Activated B cell treated with CpG ODN at 0.5 μM for 24 hours (primary cell): ENCODE data around the gene SPATA18. TPM values are rescaled to one million over a fixed set of nuclear protein-coding genes. Genes with fewer than 3 reads are reported as not detected.

Source experiments
- ATAC-seq: fragments of 200-7000 bp; cut with Tn5 transposase; one replicate; pipeline ENCODE4 v1.10.0; 2021; ENCODE audit warnings: low read depth, mild to moderate bottlenecking, moderate library complexity
- CTCF ChIA-PET: fragments of 350-600 bp; sonication (Branson Sonifier 250); formaldehyde crosslinking; loops from one replicate; lab custom pipeline; 2021; ENCODE audit warnings: antibody characterized with exemption; lab: Charles Lee
- POLR2A ChIA-PET: fragments of 350-600 bp; sonication (Branson Sonifier 250); formaldehyde crosslinking; loops from one replicate; lab custom pipeline; 2021; ENCODE audit warnings: antibody characterized with exemption; lab: Charles Lee
- DNase-seq: peaks from one replicate; pipeline ENCODE4 v3.0.0; 2022
- H3K27ac Mint-ChIP-seq: one replicate; pipeline ENCODE4 v1.8.0; 2020; ENCODE audit warnings: mixed read lengths
- H3K27me3 Mint-ChIP-seq: one replicate; pipeline ENCODE4 v1.8.0; 2021; ENCODE audit warnings: mixed read lengths
- H3K36me3 Mint-ChIP-seq: one replicate; pipeline ENCODE4 v1.8.0; 2021; ENCODE audit warnings: low read depth, mixed read lengths
- H3K4me1 Mint-ChIP-seq: one replicate; pipeline ENCODE4 v1.8.0; 2021; ENCODE audit warnings: mixed read lengths
- H3K4me3 Mint-ChIP-seq: one replicate; pipeline ENCODE4 v1.8.0; 2020; ENCODE audit warnings: mild to moderate bottlenecking, mixed read lengths
- H3K9me3 Mint-ChIP-seq: one replicate; pipeline ENCODE4 v1.8.0; 2020; ENCODE audit warnings: mixed read lengths
- intact Hi-C: fragments of 100-400 bp; cut with micrococcal nuclease; formaldehyde crosslinking; loops from one replicate; pipeline ENCODE4 v1.15.1; 2024
- total RNA-seq: library from RNA; stranded (reverse); gene quantifications from 2 replicates; pipeline ENCODE4 v1.2.3, GENCODE V29; 2022
- TF ChIP-seq, protein P1 (sequence below): fragments of 200-600 bp; IDR thresholded peaks from one replicate; pipeline ENCODE4 v1.8.0; 2022; ENCODE audit warnings: antibody characterized with exemption, mild to moderate bottlenecking

Gene SPATA18
- total RNA-seq, 1 donor from 2014 or later: 2.8 TPM

GRCh38 chr4:52036886-52037530 lies 14.1 kb upstream of the SPATA18 start:
- no peaks in the 10 kb centered on the region for H3K9me3 Mint-ChIP-seq
- peaks cover 1% of the 10 kb centered on the region for H3K36me3 Mint-ChIP-seq
- CTCF ChIA-PET: interaction anchor here (1.2 kb wide), 1 partner anchor 11 kb away, joined by 3 read pairs; no protein-coding TSS in a partner anchor
- H3K4me1 Mint-ChIP-seq: peaks cover 24% of the 10 kb centered on the region
- POLR2A ChIA-PET: interaction anchor here (1.1 to 1.7 kb wide), 3 partner anchors 16 to 676 kb away, joined by 3 to 14 read pairs (median 5); partner anchors contain the start of gene DCUN1D4
- intact Hi-C loops: loop anchor here (5.0 kb wide), 1 partner anchor 825 kb away; the partner anchor contains the start of gene RASL11B
- DNase-seq (no peak), ATAC-seq (no peak)
- peak overlapping the region; percentile 81 for H3K4me3 Mint-ChIP-seq
- H3K27me3 Mint-ChIP-seq: peaks cover 14% of the 10 kb centered on the region
- TF ChIP-seq, protein P1, sequence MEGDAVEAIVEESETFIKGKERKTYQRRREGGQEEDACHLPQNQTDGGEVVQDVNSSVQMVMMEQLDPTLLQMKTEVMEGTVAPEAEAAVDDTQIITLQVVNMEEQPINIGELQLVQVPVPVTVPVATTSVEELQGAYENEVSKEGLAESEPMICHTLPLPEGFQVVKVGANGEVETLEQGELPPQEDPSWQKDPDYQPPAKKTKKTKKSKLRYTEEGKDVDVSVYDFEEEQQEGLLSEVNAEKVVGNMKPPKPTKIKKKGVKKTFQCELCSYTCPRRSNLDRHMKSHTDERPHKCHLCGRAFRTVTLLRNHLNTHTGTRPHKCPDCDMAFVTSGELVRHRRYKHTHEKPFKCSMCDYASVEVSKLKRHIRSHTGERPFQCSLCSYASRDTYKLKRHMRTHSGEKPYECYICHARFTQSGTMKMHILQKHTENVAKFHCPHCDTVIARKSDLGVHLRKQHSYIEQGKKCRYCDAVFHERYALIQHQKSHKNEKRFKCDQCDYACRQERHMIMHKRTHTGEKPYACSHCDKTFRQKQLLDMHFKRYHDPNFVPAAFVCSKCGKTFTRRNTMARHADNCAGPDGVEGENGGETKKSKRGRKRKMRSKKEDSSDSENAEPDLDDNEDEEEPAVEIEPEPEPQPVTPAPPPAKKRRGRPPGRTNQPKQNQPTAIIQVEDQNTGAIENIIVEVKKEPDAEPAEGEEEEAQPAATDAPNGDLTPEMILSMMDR: no peak
- H3K27ac Mint-ChIP-seq: no peak overlapping the region

DNA sequence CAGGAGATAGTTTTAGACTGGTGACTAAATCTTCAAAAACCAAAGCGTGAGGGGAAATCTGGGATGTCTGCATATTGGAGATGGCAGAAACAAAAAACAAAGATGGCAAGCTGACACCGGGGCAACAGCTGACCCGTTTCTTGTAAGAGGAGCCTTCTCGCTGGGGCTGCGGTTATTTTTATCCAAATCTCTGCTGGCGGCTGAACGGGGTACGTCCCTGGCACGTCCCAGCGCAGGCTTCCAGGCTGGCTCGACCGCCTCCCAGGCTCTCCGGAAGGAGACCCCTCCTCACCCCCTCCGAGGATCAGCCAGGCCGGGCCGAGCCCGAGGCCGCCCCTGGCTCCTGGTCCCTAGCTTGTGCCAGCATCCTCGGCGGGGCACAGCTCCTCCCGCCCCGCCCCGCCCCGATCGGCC lies 13.4 kb upstream of the SPATA18 start:
- peaks cover 24% of the 10 kb centered on the region for H3K4me1 Mint-ChIP-seq
- peak overlapping the region; percentile 81 for H3K4me3 Mint-ChIP-seq
- no peaks in the 10 kb centered on the region for H3K9me3 Mint-ChIP-seq
- intact Hi-C loops: loop anchor here (1.0 to 5.0 kb wide), 3 partner anchors 14 to 825 kb away; partner anchors contain the start of genes RASL11B and SPATA18
- ATAC-seq: peak; percentile 56
- peaks cover 19% of the 10 kb centered on the region for H3K27me3 Mint-ChIP-seq
- CTCF ChIA-PET: interaction anchor here (1.2 kb wide), 1 partner anchor 11 kb away, joined by 3 read pairs; no protein-coding TSS in a partner anchor
- POLR2A ChIA-PET: interaction anchor here (1.1 to 1.7 kb wide), 4 partner anchors 13 to 675 kb away, joined by 3 to 14 read pairs (median 5); partner anchors contain the start of genes DCUN1D4 and SPATA18
- no peaks in the 10 kb centered on the region for H3K36me3 Mint-ChIP-seq
- H3K27ac Mint-ChIP-seq: peak overlapping the region; percentile 64
- no peak for DNase-seq
- TF ChIP-seq, protein P1: no peak

GRCh38 chr4:52038103-52038912 lies 12.8 kb upstream of the SPATA18 start, which contains the start of gene SGCB:
SGCB (minus strand) TSS chr4:52038299; CDS start chr4:52038259, 40 bp downstream.
- Mint-ChIP-seq H3K27me3 (peaks cover 25% of the 10 kb centered on the region), H3K4me1 (peaks cover 24% of the 10 kb centered on the region), H3K4me3 (peak within 1 kb of the TSS; percentile 85), H3K9me3 (no peaks in the 10 kb centered on the region), H3K36me3 (no peaks in the 10 kb centered on the region), H3K27ac (peak within 1 kb of the TSS; percentile 64)
- intact Hi-C loops: loop anchor here (1.0 to 5.0 kb wide), 3 partner anchors 13 to 824 kb away; partner anchors contain the start of genes RASL11B and SPATA18
- ATAC-seq (peak; percentile 95), DNase-seq (peak; percentile 75)
- ChIA-PET POLR2A (interaction anchor here (1.1 to 1.7 kb wide), 4 partner anchors 13 to 674 kb away, joined by 3 to 14 read pairs (median 5); partner anchors contain the start of genes DCUN1D4 and SPATA18), CTCF (interaction anchor here (1.2 kb wide), 1 partner anchor 12 kb away, joined by 3 read pairs; no protein-coding TSS in a partner anchor)
- TF ChIP-seq, protein P1: no peak

DNA sequence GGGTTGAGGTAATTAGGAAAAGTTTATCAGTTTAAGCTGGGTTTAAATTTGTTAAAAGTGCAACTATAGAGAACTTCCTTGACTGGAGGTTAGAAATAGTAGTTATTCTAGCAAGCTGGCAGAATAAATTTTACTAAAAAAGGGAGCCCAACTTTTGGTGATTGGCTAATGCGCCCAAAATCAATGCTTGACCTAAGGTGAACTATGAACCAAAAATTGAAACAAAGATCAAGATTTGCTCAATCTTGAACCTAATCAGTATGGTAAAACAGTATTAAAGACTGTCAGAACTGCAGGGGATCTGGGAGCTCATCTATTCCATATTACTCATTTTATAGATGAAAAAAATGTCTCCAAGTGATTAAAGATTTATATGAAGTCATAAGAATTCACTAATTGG lies 6.1 kb upstream of the SPATA18 start:
- CTCF ChIA-PET: no interaction called here
- Mint-ChIP-seq H3K4me3 (no peak overlapping the region), H3K4me1 (no peaks in the 10 kb centered on the region), H3K27me3 (peaks cover 60% of the 10 kb centered on the region), H3K27ac (no peak overlapping the region), H3K36me3 (no peaks in the 10 kb centered on the region), H3K9me3 (no peaks in the 10 kb centered on the region)
- ATAC-seq (no peak), DNase-seq (no peak)
- POLR2A ChIA-PET: no interaction called here
- TF ChIP-seq, protein P1: no peak
- intact Hi-C loops: no loop called here
